Measurements from ENCODE around the gene FAM229B. TPM values are rescaled to one million over a fixed set of nuclear protein-coding genes. Genes with fewer than 3 reads are reported as not detected.

The FAM229B gene
- total and polyA plus RNA-seq, 9 donors: 23.4 to 58.2 (median 30.4) TPM

DNA sequence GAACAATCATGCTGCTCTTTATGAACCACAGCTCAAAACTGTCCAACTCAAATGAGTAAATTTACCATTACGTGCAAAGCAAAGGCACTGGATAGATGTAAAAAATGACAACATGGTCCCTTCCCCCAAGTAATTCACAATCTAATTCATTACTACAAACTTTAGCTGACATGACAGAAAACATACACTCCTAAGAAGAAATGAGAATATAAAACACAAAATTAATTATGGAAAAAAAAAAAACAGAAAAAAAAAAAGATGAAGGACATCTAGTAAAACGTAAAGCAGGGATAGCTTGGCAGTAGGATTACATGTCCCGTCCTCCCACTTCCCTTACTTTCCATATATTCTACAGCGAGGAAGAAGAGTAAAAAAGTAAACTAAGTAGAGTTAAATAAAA is 5.8 kb upstream of the FAM229B start:
- no peak for TF ChIP-seq EP300 (IDR thresholded peaks at IDR 0.05)
- H3K27me3 ChIP-seq: no peaks in the 10 kb centered on the region
- H3K9me3 ChIP-seq: no peaks in the 10 kb centered on the region
- DNase-seq: no peak
- no peak overlapping the region for H3K4me3 ChIP-seq
- WGBS, 3 donors: 90 to 94% (median 93%) methylated on average over 4 of the region's 4 CpGs
- intact Hi-C loops (cut with DNase I): no loop called here
- no peaks in the 10 kb centered on the region for H3K4me1 ChIP-seq (ENCODE audit: insufficient read depth)
- H3K36me3 ChIP-seq: no peaks in the 10 kb centered on the region
- H3K27ac ChIP-seq: no peak overlapping the region

DNA sequence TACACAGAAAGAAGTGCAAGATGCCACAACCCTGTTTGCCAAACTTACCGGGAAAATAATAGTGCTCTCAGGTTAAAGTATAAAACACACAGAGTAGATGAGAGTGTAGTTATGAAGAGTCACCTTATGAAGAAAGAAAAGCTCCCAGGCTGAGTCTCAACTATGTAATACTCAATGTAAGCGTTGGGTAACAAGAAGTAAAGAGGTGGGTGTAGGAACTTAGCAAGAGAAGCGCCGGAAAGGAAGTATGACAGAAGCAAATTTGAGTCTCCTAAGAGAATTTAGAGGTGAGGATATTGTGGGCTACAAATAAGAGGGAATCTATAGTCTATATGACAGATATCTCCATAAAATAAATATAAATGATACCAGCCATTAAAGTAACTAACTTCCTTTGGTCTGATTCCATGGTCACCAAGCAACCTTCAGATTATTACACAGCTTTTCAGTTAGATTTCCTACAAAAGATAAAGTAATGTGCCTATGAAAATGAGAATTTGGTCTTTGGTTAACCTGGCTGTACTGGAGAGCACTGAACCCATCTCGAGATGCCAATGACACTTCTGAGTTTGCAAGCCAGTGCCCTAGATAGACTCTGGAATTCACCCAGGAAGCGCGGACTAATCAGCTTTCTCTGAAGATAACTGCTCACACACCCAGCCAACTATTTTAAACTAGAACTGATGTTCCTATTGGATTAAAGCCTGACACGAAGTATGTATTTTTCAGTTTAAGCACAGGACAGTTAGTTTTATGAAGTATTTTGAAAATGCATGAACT is 1.9 kb upstream of the FAM229B start:
- Histone ChIP-seq H3K36me3 (no peaks in the 10 kb centered on the region), H3K9me3 (no peaks in the 10 kb centered on the region), H3K27ac (no peak overlapping the region), H3K4me1 (ENCODE audit: insufficient read depth) (no peaks in the 10 kb centered on the region), H3K4me3 (no peak overlapping the region), H3K27me3 (no peaks in the 10 kb centered on the region)
- intact Hi-C loops (cut with DNase I): no loop called here
- TF ChIP-seq EP300 (IDR thresholded peaks at IDR 0.05): no peak
- no peak for TF ChIP-seq POLR2A (IDR thresholded peaks at IDR 0.05)
- TF ChIP-seq, protein P1, sequence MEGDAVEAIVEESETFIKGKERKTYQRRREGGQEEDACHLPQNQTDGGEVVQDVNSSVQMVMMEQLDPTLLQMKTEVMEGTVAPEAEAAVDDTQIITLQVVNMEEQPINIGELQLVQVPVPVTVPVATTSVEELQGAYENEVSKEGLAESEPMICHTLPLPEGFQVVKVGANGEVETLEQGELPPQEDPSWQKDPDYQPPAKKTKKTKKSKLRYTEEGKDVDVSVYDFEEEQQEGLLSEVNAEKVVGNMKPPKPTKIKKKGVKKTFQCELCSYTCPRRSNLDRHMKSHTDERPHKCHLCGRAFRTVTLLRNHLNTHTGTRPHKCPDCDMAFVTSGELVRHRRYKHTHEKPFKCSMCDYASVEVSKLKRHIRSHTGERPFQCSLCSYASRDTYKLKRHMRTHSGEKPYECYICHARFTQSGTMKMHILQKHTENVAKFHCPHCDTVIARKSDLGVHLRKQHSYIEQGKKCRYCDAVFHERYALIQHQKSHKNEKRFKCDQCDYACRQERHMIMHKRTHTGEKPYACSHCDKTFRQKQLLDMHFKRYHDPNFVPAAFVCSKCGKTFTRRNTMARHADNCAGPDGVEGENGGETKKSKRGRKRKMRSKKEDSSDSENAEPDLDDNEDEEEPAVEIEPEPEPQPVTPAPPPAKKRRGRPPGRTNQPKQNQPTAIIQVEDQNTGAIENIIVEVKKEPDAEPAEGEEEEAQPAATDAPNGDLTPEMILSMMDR (IDR thresholded peaks at IDR 0.05): no peak
- WGBS, 3 donors: 80 to 85% (median 83%) methylated on average over 8 of the region's 8 CpGs
- DNase-seq: no peak

DNA sequence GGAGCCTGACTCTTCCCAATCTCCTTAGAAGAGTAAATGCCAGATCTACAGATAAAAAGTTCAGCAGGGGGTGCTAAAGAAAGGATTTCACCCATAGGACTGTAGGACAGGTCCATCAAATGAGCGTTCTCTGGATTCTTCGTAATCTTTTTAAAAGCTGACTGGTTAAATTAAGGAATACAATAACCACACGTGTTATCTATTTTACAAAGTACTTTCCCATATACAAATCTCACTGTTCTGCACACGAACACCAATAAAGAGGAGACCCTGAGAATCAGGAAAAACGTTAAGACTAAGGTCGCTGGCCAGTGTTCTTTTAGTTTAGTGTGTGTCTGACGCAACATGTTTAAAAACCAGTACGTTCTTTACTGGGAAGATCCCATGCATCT is 651 bp upstream of the FAM229B start:
- no peaks in the 10 kb centered on the region for H3K9me3 ChIP-seq
- peak overlapping the region; percentile 75 for H3K4me3 ChIP-seq
- WGBS, 3 donors: 0 to 1% (median 1%) methylated on average over 8 of the region's 8 CpGs
- no peaks in the 10 kb centered on the region for H3K27me3 ChIP-seq
- TF ChIP-seq POLR2A (IDR thresholded peaks at IDR 0.05) (no peak), EP300 (IDR thresholded peaks at IDR 0.05) (no peak)
- TF ChIP-seq, protein P1 (IDR thresholded peaks at IDR 0.05): no peak
- H3K36me3 ChIP-seq: no peaks in the 10 kb centered on the region
- intact Hi-C loops (cut with DNase I): no loop called here
- H3K4me1 ChIP-seq (ENCODE audit: insufficient read depth): no peaks in the 10 kb centered on the region
- no peak for DNase-seq
- peak overlapping the region in 1 of 2 donors; percentile 50 for H3K27ac ChIP-seq

DNA sequence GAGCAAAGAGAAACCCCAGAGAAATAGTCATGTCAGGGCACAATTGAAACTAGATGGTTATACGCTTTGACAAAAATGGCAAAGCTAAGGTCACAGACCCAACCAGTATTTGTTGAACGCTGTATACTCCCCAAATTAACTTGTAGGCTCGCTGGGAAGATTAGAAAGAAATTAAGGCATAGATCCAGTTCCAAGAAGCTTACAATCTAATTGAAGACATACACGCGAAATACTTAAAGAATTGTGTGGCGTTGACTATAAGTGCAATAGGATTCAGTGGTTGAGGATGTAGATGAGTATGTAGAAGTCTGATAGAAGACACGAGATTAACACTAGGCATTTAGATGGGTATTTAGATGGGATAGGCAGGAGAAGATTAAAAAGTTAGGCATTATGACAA is 525 bp downstream of the FAM229B start:
- intact Hi-C loops (cut with DNase I): no loop called here

DNA sequence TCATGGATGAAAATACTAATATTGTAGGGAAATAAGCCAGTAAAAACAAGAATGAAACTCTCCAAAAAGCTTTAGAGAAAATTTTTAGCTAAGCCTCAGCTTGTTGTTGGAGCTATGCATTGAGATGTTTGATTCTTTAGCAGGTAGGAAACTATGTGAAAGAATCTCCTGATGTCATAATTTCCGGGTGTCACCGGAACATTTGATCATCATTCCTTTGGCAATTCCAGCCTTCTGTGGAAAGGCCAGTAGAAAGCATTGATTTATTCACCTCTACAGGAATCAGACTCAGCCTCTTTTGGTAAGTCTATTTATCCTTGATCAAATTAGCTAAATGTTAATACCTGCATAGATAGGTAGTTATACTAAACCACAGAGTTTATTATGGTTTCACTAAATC is 9.5 kb downstream of the FAM229B start:
- no peaks in the 10 kb centered on the region for H3K27me3 ChIP-seq
- H3K36me3 ChIP-seq: no peaks in the 10 kb centered on the region
- H3K4me3 ChIP-seq: no peak overlapping the region
- no peak overlapping the region for H3K27ac ChIP-seq
- no peak for DNase-seq
- 73 to 98% (median 97%) methylated on average over 2 of the region's 2 CpGs for WGBS, 3 donors
- no peaks in the 10 kb centered on the region for H3K9me3 ChIP-seq
- H3K4me1 ChIP-seq (ENCODE audit: insufficient read depth): no peaks in the 10 kb centered on the region
- TF ChIP-seq, protein P1 (IDR thresholded peaks at IDR 0.05): no peak
- TF ChIP-seq POLR2A (IDR thresholded peaks at IDR 0.05) (no peak), EP300 (IDR thresholded peaks at IDR 0.05) (no peak)
- intact Hi-C loops (cut with DNase I): no loop called here

More for the DNA sequence above, 525 bp downstream of the FAM229B start:
- Histone ChIP-seq H3K9me3 (no peaks in the 10 kb centered on the region), H3K27ac (peak overlapping the region in 1 of 2 donors; percentile 50), H3K4me3 (peak overlapping the region; percentile 75), H3K4me1 (ENCODE audit: insufficient read depth) (no peaks in the 10 kb centered on the region), H3K27me3 (no peaks in the 10 kb centered on the region), H3K36me3 (no peaks in the 10 kb centered on the region)
- no peak for DNase-seq
- TF ChIP-seq POLR2A (IDR thresholded peaks at IDR 0.05) (no peak), EP300 (IDR thresholded peaks at IDR 0.05) (no peak)
- 7 to 12% (median 10%) methylated on average over 7 of the region's 7 CpGs for WGBS, 3 donors

All from ovary (tissue), 9 donors.